IPS-NIHi7 (cell line): Measurements from ENCODE around the gene BDKRB1.

ENCODE experiments used
- DNase-seq: peaks from one replicate; pipeline ENCODE4 v3.0.0; 2012; ENCODE audit warnings: mixed read lengths; ENCODE audit errors: extremely low spot score

Gene BDKRB1

DNA sequence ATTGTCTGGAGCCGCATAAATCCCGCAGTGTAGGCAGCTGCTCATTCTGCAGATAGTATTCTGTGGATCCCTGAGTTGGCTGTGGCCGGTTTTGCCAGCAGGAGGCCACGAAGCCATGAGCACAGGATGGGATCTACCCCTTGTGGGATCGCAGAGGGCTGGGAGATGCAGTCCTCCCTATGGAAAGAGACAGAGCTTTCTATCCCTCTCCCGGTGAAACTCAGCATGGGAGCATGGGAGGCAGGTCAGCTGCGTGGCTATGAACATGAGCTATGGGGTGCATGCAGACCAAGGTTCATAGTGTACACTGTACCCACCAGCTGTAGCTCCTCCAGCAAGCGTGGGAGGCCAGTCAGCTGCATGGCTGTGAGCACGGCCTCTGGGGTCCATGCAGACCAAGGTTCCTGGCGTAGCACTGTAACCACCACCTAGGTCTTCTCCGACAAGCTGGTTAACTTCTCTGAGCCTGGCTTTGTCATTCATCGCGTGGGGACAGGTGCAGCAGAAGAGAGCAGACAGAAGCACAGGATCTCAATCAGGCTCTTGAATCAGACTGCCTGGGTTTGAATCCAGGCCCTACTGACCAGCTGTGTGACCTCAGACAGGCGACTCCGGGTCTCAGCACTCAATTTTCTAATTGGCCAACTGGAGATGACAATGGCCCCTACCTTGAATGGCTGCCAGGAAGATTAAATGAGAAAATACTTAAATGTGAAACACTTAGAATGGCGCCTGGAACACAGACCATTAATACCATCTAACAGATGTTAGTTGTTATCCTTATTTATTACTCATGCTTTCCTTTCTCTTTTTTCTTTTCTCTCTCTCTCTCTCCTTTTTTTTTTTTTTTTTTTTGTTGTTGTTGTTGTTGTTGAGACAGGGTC lies 6.0 kb downstream of the BDKRB1 start:
- no peak for DNase-seq

DNA sequence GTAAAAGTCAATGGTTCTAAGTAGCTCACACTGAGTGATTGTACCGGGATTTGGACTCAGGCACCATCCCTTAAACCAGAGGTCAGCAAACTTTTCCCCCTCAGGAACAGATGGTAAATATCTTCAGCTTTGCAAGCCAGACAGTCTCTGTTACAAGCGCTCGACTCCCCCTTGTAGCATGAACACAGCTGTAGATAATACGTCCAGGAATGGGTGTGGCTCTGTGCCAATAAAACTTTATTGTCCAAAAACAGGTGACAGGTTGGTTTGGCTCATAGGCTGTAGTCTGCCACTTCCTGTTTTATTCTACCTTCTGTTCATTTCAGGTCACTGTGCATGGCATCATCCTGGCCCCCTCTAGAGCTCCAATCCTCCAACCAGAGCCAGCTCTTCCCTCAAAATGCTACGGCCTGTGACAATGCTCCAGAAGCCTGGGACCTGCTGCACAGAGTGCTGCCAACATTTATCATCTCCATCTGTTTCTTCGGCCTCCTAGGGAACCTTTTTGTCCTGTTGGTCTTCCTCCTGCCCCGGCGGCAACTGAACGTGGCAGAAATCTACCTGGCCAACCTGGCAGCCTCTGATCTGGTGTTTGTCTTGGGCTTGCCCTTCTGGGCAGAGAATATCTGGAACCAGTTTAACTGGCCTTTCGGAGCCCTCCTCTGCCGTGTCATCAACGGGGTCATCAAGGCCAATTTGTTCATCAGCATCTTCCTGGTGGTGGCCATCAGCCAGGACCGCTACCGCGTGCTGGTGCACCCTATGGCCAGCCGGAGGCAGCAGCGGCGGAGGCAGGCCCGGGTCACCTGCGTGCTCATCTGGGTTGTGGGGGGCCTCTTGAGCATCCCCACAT lies 7.6 kb downstream of the BDKRB1 start:
- DNase-seq: no peak

GRCh38 chr14:96264200-96264553 lies 8.2 kb downstream of the BDKRB1 start:
- no peak for DNase-seq

DNA sequence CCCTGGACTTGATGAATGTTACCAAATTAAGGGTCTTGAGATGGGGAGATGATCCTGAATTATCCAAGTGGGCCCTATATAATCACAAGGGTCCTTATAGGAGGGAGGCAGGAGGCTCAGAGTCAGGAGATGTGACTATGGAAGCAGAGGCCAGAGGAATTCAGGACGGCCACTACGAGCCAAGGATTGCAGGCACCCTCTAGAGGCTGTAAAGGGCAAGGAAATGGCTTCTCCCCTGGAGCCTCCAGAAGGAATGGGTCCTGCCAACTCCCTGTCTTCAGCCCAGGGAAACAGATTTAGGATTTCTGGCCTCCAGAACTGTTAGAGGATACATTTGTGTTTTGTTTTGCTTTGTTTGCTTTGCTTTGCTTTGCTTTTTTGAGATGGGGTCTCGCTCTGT lies 8.8 kb downstream of the BDKRB1 start:
- peak; percentile 64 for DNase-seq

DNA sequence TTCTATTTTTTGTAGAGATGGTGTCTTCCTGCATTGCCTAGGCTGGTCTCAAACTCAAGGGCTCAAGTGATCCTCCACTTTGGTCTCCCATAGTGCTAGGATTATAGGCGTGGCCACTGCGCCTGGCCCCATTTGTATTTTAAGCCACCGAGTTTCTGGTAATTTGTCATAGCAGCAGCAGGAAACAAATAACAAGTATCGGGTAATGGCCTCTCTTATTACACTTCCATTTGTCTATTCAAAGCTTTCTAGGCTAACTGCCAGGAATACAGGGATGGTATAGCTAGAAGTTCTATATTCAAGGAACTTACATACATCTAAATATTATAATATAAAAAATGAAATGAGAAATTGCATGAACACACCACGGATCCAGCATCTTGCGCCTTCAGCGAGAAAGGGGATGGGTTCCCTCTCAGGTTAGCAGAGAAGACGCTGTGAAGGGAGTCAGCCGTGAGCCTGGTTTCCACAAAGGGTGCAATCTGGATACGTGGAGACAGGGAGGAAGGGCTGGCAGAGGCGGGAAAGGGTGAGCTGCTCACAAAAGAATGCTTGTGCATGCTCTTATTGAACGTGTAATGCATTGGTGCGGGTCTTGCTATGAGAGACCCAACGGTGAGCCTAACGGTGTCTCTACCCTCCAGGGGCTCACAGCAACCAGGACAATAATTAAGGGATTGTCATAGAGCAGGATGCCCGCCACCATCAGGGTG lies 9.5 kb downstream of the BDKRB1 start:
- DNase-seq: no peak

- DNase-seq: no peak
These were observed 11.3 kb downstream of the BDKRB1 start for GRCh38 chr14:96267336-96267735.

GRCh38 chr14:96267916-96268315 lies 11.9 kb downstream of the BDKRB1 start:
- DNase-seq: no peak

DNA sequence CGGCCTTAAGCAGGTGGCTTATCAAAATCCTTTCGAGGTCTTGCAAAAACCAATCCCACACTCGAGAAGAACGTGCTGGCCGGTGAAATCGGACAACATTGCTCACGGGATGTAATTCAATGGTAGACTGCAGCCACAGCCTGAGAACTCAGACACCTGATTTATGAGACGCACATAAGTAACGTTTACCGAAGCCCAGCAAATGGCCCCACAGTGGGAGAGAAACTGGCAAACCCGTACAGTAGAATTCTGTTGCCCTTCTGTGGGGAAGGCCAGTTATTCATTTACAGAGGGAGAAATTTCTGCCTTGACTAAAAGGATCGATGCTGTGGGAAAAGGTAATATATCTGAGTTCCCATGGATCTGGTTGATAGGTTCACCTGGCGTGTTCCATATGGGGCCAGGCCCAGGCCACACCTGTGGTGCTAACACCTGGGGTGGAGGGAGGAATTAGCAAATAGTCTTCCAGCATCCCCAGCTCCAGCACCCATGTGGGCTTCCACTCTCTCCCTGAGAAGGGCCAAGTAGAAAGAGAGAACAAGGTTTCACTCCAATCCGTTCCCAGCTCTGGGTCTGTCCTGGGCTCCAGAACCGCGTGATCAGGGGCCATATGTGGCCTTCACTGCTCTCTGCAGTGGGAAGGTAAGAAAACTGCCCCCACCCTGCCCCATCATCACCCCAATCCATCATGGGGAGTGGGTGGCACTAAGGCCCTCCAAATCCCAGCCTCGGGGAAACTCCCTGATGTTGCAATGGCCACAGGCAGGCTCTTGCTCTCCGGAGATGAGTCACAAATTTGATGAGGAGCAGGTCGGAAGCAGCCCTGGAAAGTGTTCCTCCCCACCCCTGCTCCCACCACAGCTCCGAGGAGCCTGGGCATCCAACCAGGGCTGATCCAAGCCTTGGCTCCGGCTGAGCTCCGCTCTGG lies 12.7 kb downstream of the BDKRB1 start:
- DNase-seq: no peak

DNA sequence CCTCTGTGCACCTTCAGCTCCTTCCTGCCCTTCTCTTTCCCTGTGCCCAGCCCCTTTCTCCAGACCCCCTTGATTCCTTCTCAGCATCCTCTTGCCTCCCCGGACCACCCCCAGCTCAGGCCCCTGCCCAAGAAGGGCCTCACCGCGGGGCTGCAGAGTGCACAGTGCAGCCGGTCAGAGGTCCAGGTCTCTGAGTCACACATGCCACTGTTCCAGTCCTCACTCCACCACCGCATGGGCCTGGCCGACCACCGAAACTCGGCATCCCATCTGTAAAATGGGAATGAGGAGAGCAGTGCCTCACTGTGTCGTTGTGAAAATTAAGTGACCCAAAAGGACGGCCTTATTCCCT lies 13.3 kb downstream of the BDKRB1 start:
- DNase-seq: no peak

DNA sequence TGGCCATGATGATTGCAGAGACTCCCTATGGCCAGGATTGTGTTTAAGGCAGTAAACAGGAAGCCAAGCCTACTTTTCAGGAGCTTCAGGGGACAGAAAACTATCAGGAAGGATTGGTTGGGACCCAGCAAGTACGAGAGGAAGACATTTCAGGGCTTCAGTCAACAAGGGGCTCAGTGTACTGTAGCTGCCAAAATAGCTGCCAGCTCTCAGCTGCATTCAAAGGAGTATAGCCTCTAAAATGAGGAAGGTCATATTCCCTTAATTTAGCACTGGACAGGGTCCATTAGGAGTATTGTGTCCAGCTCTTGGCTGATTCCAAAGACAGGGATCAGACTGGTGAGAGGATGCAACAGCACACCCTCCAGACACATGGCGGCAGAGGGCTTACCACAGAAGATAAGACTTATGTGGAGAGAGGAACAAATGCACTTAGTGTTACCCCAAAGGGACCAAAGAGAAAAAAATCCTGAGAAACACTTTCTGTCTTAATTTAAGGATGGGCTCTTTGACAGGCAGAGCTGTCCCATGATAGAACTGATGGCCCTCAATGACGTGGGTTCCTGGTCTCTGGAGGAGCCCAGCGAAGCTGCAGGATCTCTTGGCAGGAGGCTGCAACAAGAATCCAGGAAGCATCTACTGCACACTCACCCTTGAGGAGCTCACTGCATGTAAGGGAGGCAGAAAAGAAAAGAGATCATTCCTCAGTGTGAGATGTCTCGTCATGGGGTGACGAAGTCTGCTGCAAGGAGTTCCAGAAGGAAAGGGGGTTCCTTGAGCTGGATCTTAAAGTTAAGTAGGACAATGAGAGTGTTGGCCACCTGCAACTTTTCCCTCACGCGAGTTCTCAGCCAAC lies 14.8 kb downstream of the BDKRB1 start:
- DNase-seq: no peak

- no peak for DNase-seq
These were observed 15.4 kb downstream of the BDKRB1 start for GRCh38 chr14:96271421-96271762.

- DNase-seq: no peak
These were observed 16.9 kb downstream of the BDKRB1 start for GRCh38 chr14:96272777-96273473.

- no peak for DNase-seq
These were observed 17.6 kb downstream of the BDKRB1 start for GRCh38 chr14:96273629-96274028.

GRCh38 chr14:96274122-96274521 lies 18.1 kb downstream of the BDKRB1 start:
- DNase-seq: no peak

GRCh38 chr14:96274543-96274942 lies 18.5 kb downstream of the BDKRB1 start:
- DNase-seq: no peak

DNA sequence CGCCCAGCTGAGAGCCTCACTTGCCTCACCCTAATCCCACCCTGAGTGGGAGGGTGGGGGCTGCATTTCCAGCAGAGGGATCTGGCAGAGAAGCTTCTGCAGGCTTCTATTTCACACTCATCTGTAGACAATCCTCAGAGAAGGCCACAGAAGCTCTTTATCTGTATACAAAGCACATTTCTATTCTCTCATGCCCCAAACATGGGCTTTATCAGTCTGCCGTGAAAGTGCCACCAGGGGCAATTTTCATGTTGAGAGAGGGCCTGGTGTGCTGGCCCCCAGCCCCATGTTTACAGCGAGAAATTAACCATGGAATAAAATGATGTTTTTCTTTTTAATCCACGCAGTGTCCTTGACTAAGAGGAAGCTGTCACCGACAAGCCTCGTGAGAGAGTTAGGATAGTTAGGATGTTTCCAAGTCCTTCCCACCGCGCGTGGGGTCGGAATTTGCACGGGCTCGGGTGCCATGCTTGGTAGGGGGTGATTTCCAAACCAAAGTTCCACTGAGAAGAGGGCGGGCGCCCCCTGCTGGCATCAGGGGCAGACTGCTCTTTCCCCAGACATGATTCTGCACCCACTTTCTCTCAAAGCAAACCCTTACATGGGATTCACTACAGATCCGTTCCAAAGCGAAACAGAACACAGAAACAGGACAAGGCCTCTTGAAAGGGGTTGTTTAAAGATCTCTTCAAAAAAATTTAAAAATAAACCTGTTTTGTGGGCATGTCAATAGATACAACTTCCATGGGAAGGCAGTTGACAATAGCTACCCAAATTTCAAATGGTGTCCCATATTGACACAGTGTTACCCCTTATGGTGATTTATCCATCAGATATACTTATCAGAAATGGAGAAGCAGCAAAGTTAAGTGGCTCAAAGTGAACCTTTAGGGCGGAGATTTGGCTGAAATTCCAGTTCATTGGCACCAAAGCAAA lies 19.4 kb downstream of the BDKRB1 start:
- peak; percentile 86 for DNase-seq

GRCh38 chr14:96277890-96278289 lies 21.9 kb downstream of the BDKRB1 start:
- no peak for DNase-seq

GRCh38 chr14:96279564-96279963 lies 23.6 kb downstream of the BDKRB1 start:
- DNase-seq: no peak

DNA sequence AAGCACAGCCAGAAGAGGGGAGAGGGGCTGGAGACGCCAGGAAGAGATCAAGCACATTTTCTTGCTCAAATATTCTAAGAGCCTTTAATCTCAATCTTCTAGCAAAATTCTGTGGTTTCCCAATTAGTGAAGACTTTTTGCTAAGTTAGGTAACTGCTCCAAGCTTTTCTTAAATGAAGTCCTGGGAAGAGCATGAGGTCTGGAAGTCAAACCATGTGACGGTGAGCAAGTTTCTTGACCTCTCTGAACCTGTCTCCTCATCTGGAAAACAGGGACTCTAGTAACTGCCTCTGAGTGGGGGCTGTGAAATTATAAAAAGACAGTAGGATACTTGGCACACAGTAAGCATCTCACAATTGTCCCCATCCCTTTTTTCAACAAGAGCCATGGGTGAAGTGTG lies 24.1 kb downstream of the BDKRB1 start:
- DNase-seq: no peak
